ENCODE results near the gene ERGIC1.

ERGIC1 gene

DNA sequence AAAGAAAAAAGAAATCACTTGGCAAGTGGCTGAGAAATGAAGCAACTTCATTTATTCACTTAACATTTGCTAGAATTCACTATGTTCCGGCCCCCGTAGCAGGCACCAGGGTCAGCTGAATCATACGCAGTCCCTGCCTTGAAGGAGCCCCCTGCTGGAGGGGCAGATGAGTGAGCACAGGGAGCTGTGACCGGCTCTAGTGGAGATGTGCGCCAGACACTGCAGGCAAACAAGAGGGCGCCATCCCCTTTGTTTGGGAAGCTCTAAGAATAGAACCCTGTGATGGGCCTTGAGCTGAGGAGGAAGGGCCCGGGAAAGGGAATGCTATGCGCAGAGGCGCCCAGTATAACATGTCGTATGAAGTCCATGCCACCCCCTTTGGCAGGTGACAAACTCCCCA is 105.0 kb downstream of the ERGIC1 start:
- TF ChIP-seq, protein P1, sequence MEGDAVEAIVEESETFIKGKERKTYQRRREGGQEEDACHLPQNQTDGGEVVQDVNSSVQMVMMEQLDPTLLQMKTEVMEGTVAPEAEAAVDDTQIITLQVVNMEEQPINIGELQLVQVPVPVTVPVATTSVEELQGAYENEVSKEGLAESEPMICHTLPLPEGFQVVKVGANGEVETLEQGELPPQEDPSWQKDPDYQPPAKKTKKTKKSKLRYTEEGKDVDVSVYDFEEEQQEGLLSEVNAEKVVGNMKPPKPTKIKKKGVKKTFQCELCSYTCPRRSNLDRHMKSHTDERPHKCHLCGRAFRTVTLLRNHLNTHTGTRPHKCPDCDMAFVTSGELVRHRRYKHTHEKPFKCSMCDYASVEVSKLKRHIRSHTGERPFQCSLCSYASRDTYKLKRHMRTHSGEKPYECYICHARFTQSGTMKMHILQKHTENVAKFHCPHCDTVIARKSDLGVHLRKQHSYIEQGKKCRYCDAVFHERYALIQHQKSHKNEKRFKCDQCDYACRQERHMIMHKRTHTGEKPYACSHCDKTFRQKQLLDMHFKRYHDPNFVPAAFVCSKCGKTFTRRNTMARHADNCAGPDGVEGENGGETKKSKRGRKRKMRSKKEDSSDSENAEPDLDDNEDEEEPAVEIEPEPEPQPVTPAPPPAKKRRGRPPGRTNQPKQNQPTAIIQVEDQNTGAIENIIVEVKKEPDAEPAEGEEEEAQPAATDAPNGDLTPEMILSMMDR (IDR thresholded peaks at IDR 0.05; ENCODE audit: low read depth, low read length, missing control alignments) = peak; percentile 49

DNA sequence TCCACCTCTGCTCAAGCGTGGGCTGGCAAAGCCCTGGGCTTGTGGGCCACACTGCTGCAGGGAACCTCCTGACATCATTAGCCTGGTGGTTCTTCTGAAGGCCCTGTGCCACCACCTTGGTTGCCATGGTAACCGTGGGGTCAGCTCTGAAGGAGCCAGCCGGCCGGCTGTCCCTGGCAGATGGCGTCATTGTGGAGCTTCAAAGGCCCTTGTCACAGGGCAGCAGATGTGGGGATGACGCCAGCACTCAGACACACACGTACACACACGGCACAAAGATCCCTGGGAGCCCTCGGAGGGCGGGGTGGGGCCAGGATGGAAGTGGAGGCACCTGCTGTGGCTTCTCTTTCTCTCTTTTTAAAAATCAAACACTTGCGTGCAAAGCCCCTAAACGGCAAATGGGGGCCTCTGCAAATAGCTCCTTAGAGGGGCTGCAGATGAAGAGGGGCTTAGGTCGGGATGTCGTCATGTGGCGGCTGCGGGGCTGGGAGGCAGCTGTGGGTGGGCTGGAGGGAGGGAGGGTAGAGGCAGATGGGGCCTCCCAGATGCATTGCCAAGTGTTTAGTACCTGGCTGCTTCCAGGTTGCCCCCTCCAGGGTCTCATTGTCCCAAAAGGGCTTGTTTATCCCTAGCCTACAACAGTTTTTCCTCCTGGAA is 105.7 kb downstream of the ERGIC1 start:
- in situ Hi-C loops (cut with HindIII; ENCODE audit: low sequenced_read_pairs) = no loop called here
- no peak for DNase-seq (ENCODE audit: low read depth)
- H3K4me3 ChIP-seq (ENCODE audit: low read depth, low read length) = no peak overlapping the region
- TF ChIP-seq, protein P1 (IDR thresholded peaks at IDR 0.05; ENCODE audit: low read depth, low read length, missing control alignments) = no peak

More for the DNA sequence above, 105.0 kb downstream of the ERGIC1 start:
- in situ Hi-C loops (cut with HindIII; ENCODE audit: low sequenced_read_pairs) = no loop called here
- DNase-seq (ENCODE audit: low read depth) = no peak
- no peak overlapping the region for H3K4me3 ChIP-seq (ENCODE audit: low read depth, low read length)

DNA sequence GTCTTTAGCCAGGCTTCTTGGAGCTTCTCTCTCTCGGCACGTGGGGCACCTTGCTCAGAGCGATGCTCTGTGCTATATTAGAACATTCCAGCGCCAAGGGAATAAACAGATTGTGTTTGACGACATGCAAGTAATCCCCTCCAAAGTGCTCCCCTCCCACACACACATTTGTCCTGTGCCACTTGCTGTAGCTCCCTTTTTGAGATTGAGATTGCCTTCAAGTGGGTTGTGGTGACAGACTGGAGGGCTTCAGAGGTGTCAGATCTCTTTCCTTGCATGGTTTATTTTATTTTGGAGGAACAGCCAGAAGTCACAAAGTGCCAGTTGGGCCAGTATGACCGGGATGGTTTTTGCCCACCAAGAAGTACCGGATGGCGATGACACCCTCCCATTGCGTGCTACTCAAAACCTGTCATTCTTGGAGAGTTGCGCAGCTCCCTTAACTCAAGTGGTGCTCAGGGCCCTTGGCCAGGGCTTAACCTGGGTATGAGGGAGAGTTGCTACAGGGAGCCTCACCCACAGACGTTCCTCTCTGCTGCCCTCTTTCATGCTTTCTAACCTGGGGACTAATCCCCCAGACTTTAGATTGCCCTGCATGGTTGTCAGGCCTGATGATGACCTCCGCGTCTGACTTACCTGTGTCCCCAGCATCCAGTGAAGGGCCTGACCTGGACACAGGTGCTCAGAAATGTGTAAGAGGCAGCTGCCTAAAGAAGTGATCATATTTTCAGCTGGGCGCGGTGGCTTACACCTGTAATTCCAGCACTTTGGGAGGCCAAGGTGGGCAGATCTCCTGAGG is 106.4 kb downstream of the ERGIC1 start:
- no peak overlapping the region for H3K4me3 ChIP-seq (ENCODE audit: low read depth, low read length)
- TF ChIP-seq, protein P1 (IDR thresholded peaks at IDR 0.05; ENCODE audit: low read depth, low read length, missing control alignments) = no peak
- in situ Hi-C loops (cut with HindIII; ENCODE audit: low sequenced_read_pairs) = no loop called here
- no peak for DNase-seq (ENCODE audit: low read depth)

DNA sequence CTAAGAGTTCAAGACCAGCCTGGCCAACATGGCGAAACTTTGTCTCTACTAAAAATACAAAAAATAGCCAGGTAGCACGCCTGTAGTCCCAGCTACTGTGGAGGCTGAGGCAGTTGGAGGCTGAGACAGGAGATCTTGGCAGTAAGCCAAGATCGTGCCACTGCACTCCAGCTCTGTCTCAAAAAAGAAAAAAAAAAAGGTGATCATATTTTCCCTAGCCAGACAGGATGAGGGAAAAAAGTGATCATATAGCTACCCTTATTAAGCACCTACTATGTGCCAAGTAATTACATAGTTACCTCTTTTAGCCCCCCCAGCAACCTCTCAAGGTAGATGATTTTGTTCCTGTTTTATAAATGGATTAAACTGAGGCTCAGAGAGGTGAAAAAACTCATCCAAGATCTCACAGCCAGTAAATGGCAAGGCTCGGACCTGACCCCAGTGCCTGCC is 107.0 kb downstream of the ERGIC1 start:
- no peak for DNase-seq (ENCODE audit: low read depth)

DNA sequence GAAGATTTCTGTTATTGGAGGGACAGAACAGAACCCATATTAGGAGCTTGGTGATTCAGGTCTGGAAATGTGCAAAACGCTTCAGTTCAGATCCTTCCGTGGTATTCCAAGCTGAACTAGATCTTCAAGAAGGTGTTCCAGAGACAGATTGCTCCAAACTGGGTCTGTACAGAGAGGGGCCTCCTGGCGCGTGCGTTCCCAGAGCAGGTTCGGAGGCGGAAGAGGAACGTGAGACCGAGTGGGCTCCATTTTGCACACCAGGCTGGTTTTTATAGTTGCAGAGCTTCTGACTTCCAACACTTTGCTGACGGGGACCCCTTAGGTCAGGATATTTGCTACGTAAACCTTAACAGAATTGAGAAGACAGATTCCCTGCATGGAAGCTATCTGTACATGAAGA is 108.5 kb downstream of the ERGIC1 start:
- in situ Hi-C loops (cut with HindIII; ENCODE audit: low sequenced_read_pairs) = no loop called here
- no peak for DNase-seq (ENCODE audit: low read depth)
- TF ChIP-seq, protein P1 (IDR thresholded peaks at IDR 0.05; ENCODE audit: low read depth, low read length, missing control alignments) = no peak
- H3K4me3 ChIP-seq (ENCODE audit: low read depth, low read length) = no peak overlapping the region

More for the DNA sequence above, 107.0 kb downstream of the ERGIC1 start:
- in situ Hi-C loops (cut with HindIII; ENCODE audit: low sequenced_read_pairs) = no loop called here
- no peak overlapping the region for H3K4me3 ChIP-seq (ENCODE audit: low read depth, low read length)
- TF ChIP-seq, protein P1 (IDR thresholded peaks at IDR 0.05; ENCODE audit: low read depth, low read length, missing control alignments) = no peak

DNA sequence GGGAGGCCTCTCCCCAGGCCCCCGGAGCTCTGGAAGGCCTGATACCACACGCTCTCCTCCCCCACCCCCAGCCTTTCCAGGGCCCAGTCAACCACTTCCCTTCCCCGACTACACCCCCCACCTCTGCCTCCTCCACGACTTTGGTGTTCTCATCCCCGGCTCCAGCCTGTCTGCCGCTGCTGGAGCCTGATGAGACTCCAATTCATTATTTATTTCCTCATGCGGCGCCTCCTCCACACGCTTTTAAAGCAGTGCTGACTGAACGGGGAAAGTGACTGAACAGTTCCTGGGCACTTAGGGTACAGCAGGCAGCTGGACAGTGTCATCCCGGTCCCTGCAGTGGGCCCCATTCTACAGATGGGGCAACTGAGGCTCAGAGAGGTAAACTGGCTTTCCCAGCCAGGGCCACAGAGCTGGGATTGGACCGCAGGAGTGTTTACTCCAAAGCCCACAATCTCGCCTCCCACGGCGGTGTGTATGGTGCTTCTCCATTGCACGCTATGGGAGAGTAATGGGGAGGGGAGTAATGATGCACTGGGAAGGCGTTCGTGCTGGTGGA is 109.3 kb downstream of the ERGIC1 start:
- DNase-seq (ENCODE audit: low read depth) = peak; percentile 74
- no peak overlapping the region for H3K4me3 ChIP-seq (ENCODE audit: low read depth, low read length)
- TF ChIP-seq, protein P1 (IDR thresholded peaks at IDR 0.05; ENCODE audit: low read depth, low read length, missing control alignments) = no peak
- in situ Hi-C loops (cut with HindIII; ENCODE audit: low sequenced_read_pairs) = no loop called here
